GM12878 (cell line): ENCODE results near the gene RPS6KA3. TPM values are rescaled to one million over a fixed set of nuclear protein-coding genes. Genes with fewer than 3 reads are reported as not detected.
"Not testable (repeated sequence)": the region's sequence is repeated elsewhere in the genome, so short reads cannot be mapped to it uniquely, and the experiment has no call there.

ENCODE experiments used
- ATAC-seq: fragments of 200-7000 bp; cut with Tn5 transposase; 3 replicates; pipeline ENCODE4 v1.9.1; 2020; ENCODE audit warnings: mild to moderate bottlenecking, moderate library complexity
- BruUV-seq: library from RNA; stranded (reverse); fragments of 400-500 nt; replicated peaks from 2 replicates; lab custom pipeline; 2021; lab: Mats Ljungman, UMichigan
- CTCF ChIA-PET: fragments of 300-600 bp; sonication (Branson Sonifier 250); formaldehyde crosslinking; extraction: SDS; loops from one replicate; lab custom pipeline; 2021; ENCODE audit warnings: inconsistent platforms; lab: Yijun Ruan, JAX
- POLR2A ChIA-PET: fragments of 350-600 bp; formaldehyde crosslinking; extraction: SDS; loops from one replicate; lab custom pipeline; 2021; ENCODE audit warnings: inconsistent platforms; lab: Charles Lee
- RAD21 ChIA-PET: fragments of 300-600 bp; sonication (Branson Sonifier 250); formaldehyde crosslinking; loops from one replicate; lab custom pipeline; 2023; ENCODE audit warnings: antibody characterized with exemption; ENCODE audit not compliant: unreplicated experiment; lab: Charles Lee
- SMC1A ChIA-PET: fragments of 300-600 bp; sonication (Branson Sonifier 250); formaldehyde crosslinking; loops from one replicate; lab custom pipeline; 2023; ENCODE audit not compliant: unreplicated experiment, uncharacterized antibody; lab: Charles Lee
- DNase-seq: peaks from one replicate; pipeline ENCODE4 v3.0.0-alpha.2; 2011; ENCODE audit warnings: low read depth, low spot score
- FAIRE-seq: peaks from 3 replicates; lab custom pipeline; 2011; peaks lifted over from hg19 to GRCh38; lab: Jason Lieb, UNC
- H2AFZ ChIP-seq: 2 replicates; pipeline ENCODE4 v1.6.0; 2011; ENCODE audit warnings: low read depth, low read length, control low read depth; ENCODE audit not compliant: control insufficient read depth
- H3K27ac ChIP-seq: 2 replicates; pipeline ENCODE4 v1.5.1; 2011; ENCODE audit warnings: control low read depth; ENCODE audit not compliant: control insufficient read depth, insufficient read depth
- H3K27me3 ChIP-seq, 2 experiments: replicated peaks in 1 of 2; 2 replicates each; pipeline versions ENCODE4 v1.6.0 to v1.6.1; 2011; ENCODE audit warnings: low read length in 1 of 2; ENCODE audit not compliant: control insufficient read depth in 2 of 2, insufficient read depth in 2 of 2
- H3K36me3 ChIP-seq, 2 experiments: 2 replicates each; pipeline ENCODE4 v1.5.1; 2011; ENCODE audit warnings: low read length in 1 of 2; ENCODE audit not compliant: control insufficient read depth in 2 of 2, insufficient read depth in 2 of 2
- H3K4me1 ChIP-seq: 2 replicates; pipeline ENCODE4 v1.6.1; 2011; ENCODE audit warnings: mild to moderate bottlenecking, low read length, moderate library complexity, mixed read lengths; ENCODE audit not compliant: control insufficient read depth, insufficient read depth
- H3K4me2 ChIP-seq: 2 replicates; pipeline ENCODE4 v1.6.0; 2011; ENCODE audit warnings: control low read depth; ENCODE audit not compliant: control insufficient read depth, insufficient read depth
- H3K4me3 ChIP-seq: fragments of 200-600 bp; sonication (generic); 2 replicates; pipeline ENCODE4 v1.5.1; 2016
- H3K79me2 ChIP-seq: 2 replicates; pipeline ENCODE4 v1.6.0; 2011; ENCODE audit warnings: low read length; ENCODE audit not compliant: control insufficient read depth, insufficient read depth
- H3K9ac ChIP-seq: 2 replicates; pipeline ENCODE4 v1.8.0; 2011; ENCODE audit warnings: low read length, control low read depth, mixed read lengths; ENCODE audit not compliant: control insufficient read depth, insufficient read depth
- H3K9me3 ChIP-seq: replicated peaks from 3 replicates; pipeline ENCODE4 v1.5.1; 2011; ENCODE audit warnings: mild to moderate bottlenecking, low read length; ENCODE audit not compliant: control insufficient read depth, insufficient read depth
- H4K20me1 ChIP-seq: 2 replicates; pipeline ENCODE4 v1.6.0; 2011; ENCODE audit not compliant: control insufficient read depth, insufficient read depth
- BCL11A ChIP-seq: IDR thresholded peaks from 2 replicates; pipeline ENCODE4 v1.6.1; 2011; ENCODE audit warnings: low read depth, low read length
- CHD2 ChIP-seq: IDR thresholded peaks from 2 replicates; pipeline ENCODE4 v1.6.1; 2011; ENCODE audit warnings: low read depth, low read length, improper control_type of control experiment, borderline replicate concordance
- EED ChIP-seq: sonication (generic); IDR thresholded peaks from 2 replicates; pipeline ENCODE4 v1.6.1; 2016; ENCODE audit warnings: antibody characterized with exemption, low read depth
- HDGF ChIP-seq: fragments of 450-650 bp; IDR thresholded peaks from 2 replicates; pipeline ENCODE4 v1.6.1; 2016; ENCODE audit warnings: antibody characterized with exemption
- IKZF1 ChIP-seq: fragments of 450-650 bp; conservative IDR thresholded peaks from 2 replicates; pipeline ENCODE4 v1.6.1; 2017; ENCODE audit warnings: antibody characterized with exemption, mild to moderate bottlenecking
- MEF2B ChIP-seq: fragments of 450-650 bp; IDR thresholded peaks from 2 replicates; pipeline ENCODE4 v1.6.1; 2018; ENCODE audit warnings: mild to moderate bottlenecking, moderate library complexity; ENCODE audit not compliant: partially characterized antibody, poor library complexity, severe bottlenecking
- MTA2 ChIP-seq: fragments of 450-650 bp; IDR thresholded peaks from 2 replicates; pipeline ENCODE4 v1.6.1; 2016; ENCODE audit warnings: low read depth, mild to moderate bottlenecking, moderate library complexity
- NBN ChIP-seq: fragments of 450-650 bp; IDR thresholded peaks from 2 replicates; pipeline ENCODE4 v1.6.1; 2016
- NR2C1 ChIP-seq: fragments of 450-650 bp; IDR thresholded peaks from 2 replicates; pipeline ENCODE4 v1.6.1; 2017; ENCODE audit warnings: antibody characterized with exemption, mild to moderate bottlenecking, moderate library complexity
- RCOR1 ChIP-seq: conservative IDR thresholded peaks from 2 replicates; pipeline ENCODE4 v1.6.1; 2012; ENCODE audit warnings: low read depth, low read length, improper control_type of control experiment
- RELA ChIP-seq: fragments of 450-650 bp; IDR thresholded peaks from 2 replicates; pipeline ENCODE4 v1.8.0; 2014; ENCODE audit warnings: borderline replicate concordance; ENCODE audit not compliant: partially characterized antibody
- SIX5 ChIP-seq: IDR thresholded peaks from 2 replicates; pipeline ENCODE4 v1.6.1; 2011; ENCODE audit warnings: mild to moderate bottlenecking, low read depth, low read length, moderate library complexity; ENCODE audit not compliant: severe bottlenecking
- SMAD1 ChIP-seq: fragments of 450-650 bp; IDR thresholded peaks from 2 replicates; pipeline ENCODE4 v1.6.1; 2018; ENCODE audit warnings: mild to moderate bottlenecking, low read depth; ENCODE audit not compliant: partially characterized antibody
- SPI1 ChIP-seq: IDR thresholded peaks from 2 replicates; pipeline ENCODE4 v1.6.1; 2011; ENCODE audit warnings: low read depth, mild to moderate bottlenecking, low read length, moderate library complexity, borderline replicate concordance; ENCODE audit not compliant: insufficient read depth
- YBX1 ChIP-seq: fragments of 450-650 bp; IDR thresholded peaks from 2 replicates; pipeline ENCODE4 v1.6.1; 2016; ENCODE audit warnings: antibody characterized with exemption
- ZNF217 ChIP-seq: fragments of 450-650 bp; IDR thresholded peaks from 2 replicates; pipeline ENCODE4 v1.6.1; 2017; ENCODE audit warnings: antibody characterized with exemption, mild to moderate bottlenecking
- in situ Hi-C: fragments of 300-500 bp; cut with MboI; formaldehyde crosslinking; loops from 9 replicates; pipeline ENCODE4 v1.14.3; 2018; ENCODE audit warnings: mixed read lengths
- intact Hi-C: fragments of 100-400 bp; cut with micrococcal nuclease; formaldehyde crosslinking; loops from one replicate; pipeline ENCODE4 v1.14.2; 2022; ENCODE audit not compliant: unreplicated experiment
- polyA plus RNA-seq, 11 experiments: library from polyadenylated mRNA; depleted of rRNA in 4 of 11; unstranded in 6 of 11; stranded (reverse) in 5 of 11; fragments of >200 nt; fragmentation: Nextera tagmentation in 4 of 11; fragmentation: Illumina TruSeq in 1 of 11; extraction: Ambion mirVana in 4 of 11; extraction: Trizol in 1 of 11; gene quantifications; 1 replicate in 1 of 11; 2 replicates in 10 of 11; pipeline versions ENCODE4 v1.2.1 to v1.2.3, GENCODE V29; 2011 to 2016; ENCODE audit warnings: inconsistent platforms in 2 of 11, missing spikeins in 2 of 11, low read depth in 1 of 11
- total RNA-seq, 4 experiments: library from RNA; depleted of rRNA in 3 of 4; stranded (reverse); fragments of >200 nt in 3 of 4; fragmentation: Illumina TruSeq in 1 of 4; extraction: Trizol in 1 of 4; gene quantifications; 2 replicates each; pipeline versions ENCODE4 v1.2.1 to v1.2.3, GENCODE V29; 2013 to 2021
- TF ChIP-seq, protein P1 (sequence below): fragments of 450-650 bp; IDR thresholded peaks from 2 replicates; pipeline ENCODE4 v1.6.1; 2017; ENCODE audit warnings: mild to moderate bottlenecking

The RPS6KA3 gene
- total and polyA plus RNA-seq, 10 of the 15 experiments (the other 5 are each of a cell fraction or from before 2014, with no cell fraction given) = 2.8 to 35.6 (median 15.8) TPM

DNA sequence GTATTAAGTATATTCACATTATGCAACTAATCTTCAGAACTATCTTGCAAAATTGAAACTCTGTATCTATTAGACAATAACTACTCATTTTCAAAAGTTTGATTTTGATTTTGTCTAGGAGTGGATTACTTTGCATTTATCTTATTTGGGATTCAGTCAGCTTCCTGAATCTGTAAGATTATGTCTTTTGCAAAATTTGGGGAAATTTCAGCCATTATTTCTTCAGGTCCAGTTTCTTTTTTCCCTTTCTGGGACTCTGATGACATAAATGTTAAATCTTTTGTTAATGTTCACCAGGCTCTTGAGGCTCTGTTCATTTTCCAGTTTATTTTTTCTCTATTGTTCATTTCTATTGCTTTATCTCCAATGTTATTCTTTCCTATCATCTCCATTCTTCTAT, 15.0 kb downstream of the RPS6KA3 start:
- FAIRE-seq = no peak
- Histone ChIP-seq H3K79me2 (peaks cover 5% of the 10 kb centered on the region), H3K9me3 (no peaks in the 10 kb centered on the region; the same call in 1 of the 3 replicates), H2AFZ (no peak overlapping the region), H4K20me1 (no peaks in the 10 kb centered on the region), H3K4me3 (no peak overlapping the region), H3K4me1 (no peaks in the 10 kb centered on the region; the same call in 1 of the 2 replicates), H3K27me3 (no peaks in the 10 kb centered on the region), H3K9ac (no peak overlapping the region), H3K36me3 (no peaks in the 10 kb centered on the region; a peak in 1 of 4 replicates), H3K4me2 (no peak overlapping the region), H3K27ac (no peak overlapping the region)
- ATAC-seq = no peak
- RAD21 ChIA-PET = no interaction called here
- in situ Hi-C loops = loop anchor here (5.0 kb wide), 1 partner anchor 191 kb away; no protein-coding TSS in a partner anchor
- no peak for TF ChIP-seq EED
- no peak for TF ChIP-seq SMAD1
- TF ChIP-seq, protein P1, sequence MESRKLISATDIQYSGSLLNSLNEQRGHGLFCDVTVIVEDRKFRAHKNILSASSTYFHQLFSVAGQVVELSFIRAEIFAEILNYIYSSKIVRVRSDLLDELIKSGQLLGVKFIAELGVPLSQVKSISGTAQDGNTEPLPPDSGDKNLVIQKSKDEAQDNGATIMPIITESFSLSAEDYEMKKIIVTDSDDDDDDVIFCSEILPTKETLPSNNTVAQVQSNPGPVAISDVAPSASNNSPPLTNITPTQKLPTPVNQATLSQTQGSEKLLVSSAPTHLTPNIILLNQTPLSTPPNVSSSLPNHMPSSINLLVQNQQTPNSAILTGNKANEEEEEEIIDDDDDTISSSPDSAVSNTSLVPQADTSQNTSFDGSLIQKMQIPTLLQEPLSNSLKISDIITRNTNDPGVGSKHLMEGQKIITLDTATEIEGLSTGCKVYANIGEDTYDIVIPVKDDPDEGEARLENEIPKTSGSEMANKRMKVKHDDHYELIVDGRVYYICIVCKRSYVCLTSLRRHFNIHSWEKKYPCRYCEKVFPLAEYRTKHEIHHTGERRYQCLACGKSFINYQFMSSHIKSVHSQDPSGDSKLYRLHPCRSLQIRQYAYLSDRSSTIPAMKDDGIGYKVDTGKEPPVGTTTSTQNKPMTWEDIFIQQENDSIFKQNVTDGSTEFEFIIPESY = no peak
- no peak for TF ChIP-seq SIX5
- no peak for TF ChIP-seq CHD2
- no peak for TF ChIP-seq ZNF217
- TF ChIP-seq RCOR1 = no peak
- TF ChIP-seq MTA2 = no peak
- TF ChIP-seq HDGF = no peak
- no peak for TF ChIP-seq MEF2B
- no peak for TF ChIP-seq RELA
- TF ChIP-seq YBX1 = no peak
- no peak for TF ChIP-seq IKZF1
- TF ChIP-seq NR2C1 = no peak
- TF ChIP-seq SPI1 = no peak
- no peak for TF ChIP-seq NBN
- no peak for TF ChIP-seq BCL11A
- CTCF ChIA-PET = no interaction called here
- SMC1A ChIA-PET = no interaction called here
- intact Hi-C loops = loop anchor here (5.0 kb wide), 1 partner anchor 276 kb away; no protein-coding TSS in a partner anchor
- DNase-seq = no peak
- BruUV-seq = no TSS peak
- POLR2A ChIA-PET = no interaction called here

DNA sequence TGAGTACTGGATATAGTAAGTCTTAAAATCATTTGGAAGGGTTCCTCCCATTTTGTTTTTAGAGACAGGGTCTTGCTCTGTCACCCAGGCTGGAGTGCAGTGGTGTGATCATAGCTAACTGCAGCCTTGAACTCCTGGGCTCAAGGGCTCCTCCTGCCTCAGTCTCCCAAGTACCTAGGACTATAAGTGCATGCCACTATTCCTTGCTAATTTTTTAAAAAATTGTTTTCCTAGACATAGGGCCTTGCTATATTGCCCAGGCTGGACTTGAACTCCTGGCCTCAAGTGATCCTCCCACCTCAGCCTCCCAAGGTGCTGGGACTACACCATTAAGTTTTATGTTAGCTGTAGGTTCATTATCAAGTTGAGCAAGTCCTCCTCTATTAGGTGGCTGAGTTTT, 16.6 kb downstream of the RPS6KA3 start:
- H3K4me3 ChIP-seq, RAD21 ChIA-PET, ATAC-seq, H3K79me2 ChIP-seq, SMC1A ChIA-PET, POLR2A ChIA-PET, H2AFZ ChIP-seq, H4K20me1 ChIP-seq, DNase-seq, BruUV-seq, H3K4me1 ChIP-seq, H3K36me3 ChIP-seq, H3K9me3 ChIP-seq, CTCF ChIA-PET, H3K27me3 ChIP-seq, H3K4me2 ChIP-seq, H3K9ac ChIP-seq, FAIRE-seq, H3K27ac ChIP-seq: not testable (repeated sequence)
- in situ Hi-C loops (loop anchor here (5.0 kb wide), 1 partner anchor 192 kb away; no protein-coding TSS in a partner anchor), intact Hi-C loops (loop anchor here (5.0 kb wide), 1 partner anchor 277 kb away; no protein-coding TSS in a partner anchor)
